ENCODE data around the gene SPTLC2. TPM values are rescaled to one million over a fixed set of nuclear protein-coding genes. Genes with fewer than 3 reads are reported as not detected.

SPTLC2 gene
- total RNA-seq, 5 donors from 2014 or later (not counting 1 experiment from before 2014, with no cell fraction given), result 20.8 to 33.7 (median 26.2) TPM

GRCh38 chr14:77505031-77505430, 111.4 kb downstream of the SPTLC2 start:
- no peak overlapping the region for H3K27ac Mint-ChIP-seq
- DNase-seq (no peak), ATAC-seq (replicated peaks in 1 of 4) (no peak)
- no peak overlapping the region for H3K27ac ChIP-seq (ENCODE audit: low read length)
- no peak overlapping the region for H3K4me3 Mint-ChIP-seq
- POLR2A ChIA-PET, result no interaction called here
- WGBS (ENCODE audit: insufficient coverage), result 100% methylated on average over 1 of the region's 4 CpGs
- H3K27me3 Mint-ChIP-seq, result peaks cover 3 to 5% of the 10 kb centered on the region in 2 donors
- CTCF ChIA-PET, result no interaction called here
- H3K36me3 Mint-ChIP-seq, result peaks cover 37% of the 10 kb centered on the region
- H3K4me3 ChIP-seq (ENCODE audit: control insufficient read depth in 1 of 2, extremely low read depth in 1 of 2, low read length in 1 of 2), result no peak overlapping the region
- H3K27me3 ChIP-seq (replicated peaks in 1 of 2; ENCODE audit: control insufficient read depth in 2 of 2, extremely low read depth in 1 of 2, insufficient read depth in 2 of 2, low read length in 1 of 2), result peaks cover 0 to 5% of the 10 kb centered on the region in 2 experiments
- peaks cover 0 to 16% of the 10 kb centered on the region in 2 donors for H3K36me3 ChIP-seq (ENCODE audit: control insufficient read depth in 2 of 2, extremely low read depth in 1 of 2, insufficient read depth in 1 of 2, low read length in 1 of 2)
- H3K4me1 ChIP-seq (ENCODE audit: control insufficient read depth in 1 of 2, extremely low read depth in 1 of 2, insufficient read depth in 2 of 2, low read length in 2 of 2), result no peaks in the 10 kb centered on the region
- peaks cover 3 to 4% (median 4%) of the 10 kb centered on the region in 3 donors for H3K9me3 Mint-ChIP-seq
- no peaks in the 10 kb centered on the region for H3K9me3 ChIP-seq
- H3K4me1 Mint-ChIP-seq, result peaks cover 0 to 2% (median 0%) of the 10 kb centered on the region in 3 donors

- peaks cover 8 to 14% of the 10 kb centered on the region in 2 donors for H3K27me3 Mint-ChIP-seq
- peaks cover 22% of the 10 kb centered on the region for H3K36me3 Mint-ChIP-seq
- H3K4me1 ChIP-seq (ENCODE audit: control insufficient read depth in 1 of 2, extremely low read depth in 1 of 2, insufficient read depth in 2 of 2, low read length in 2 of 2), result peaks cover 0 to 5% of the 10 kb centered on the region in 2 experiments
- ATAC-seq (replicated peaks in 1 of 4) (no peak), DNase-seq (no peak)
- H3K27ac ChIP-seq (ENCODE audit: low read length), result no peak overlapping the region
- 83% methylated on average over 2 of the region's 5 CpGs for WGBS (ENCODE audit: insufficient coverage)
- no peak overlapping the region for H3K27ac Mint-ChIP-seq
- H3K9me3 ChIP-seq, result no peaks in the 10 kb centered on the region
- POLR2A ChIA-PET, result no interaction called here
- H3K4me1 Mint-ChIP-seq, result peaks cover 0 to 7% (median 2%) of the 10 kb centered on the region in 3 donors
- no peak overlapping the region for H3K4me3 ChIP-seq (ENCODE audit: control insufficient read depth in 1 of 2, extremely low read depth in 1 of 2, low read length in 1 of 2)
- H3K36me3 ChIP-seq (ENCODE audit: control insufficient read depth in 2 of 2, extremely low read depth in 1 of 2, insufficient read depth in 1 of 2, low read length in 1 of 2), result peaks cover 0 to 3% of the 10 kb centered on the region in 2 donors
- H3K27me3 ChIP-seq (replicated peaks in 1 of 2; ENCODE audit: control insufficient read depth in 2 of 2, extremely low read depth in 1 of 2, insufficient read depth in 2 of 2, low read length in 1 of 2), result peaks cover 4 to 19% of the 10 kb centered on the region in 2 experiments
- H3K9me3 Mint-ChIP-seq, result peaks cover 3 to 4% (median 4%) of the 10 kb centered on the region in 3 donors
- CTCF ChIA-PET, result no interaction called here
- no peak overlapping the region for H3K4me3 Mint-ChIP-seq
Measured at GRCh38 chr14:77503138-77503537, 113.3 kb downstream of the SPTLC2 start.

DNA sequence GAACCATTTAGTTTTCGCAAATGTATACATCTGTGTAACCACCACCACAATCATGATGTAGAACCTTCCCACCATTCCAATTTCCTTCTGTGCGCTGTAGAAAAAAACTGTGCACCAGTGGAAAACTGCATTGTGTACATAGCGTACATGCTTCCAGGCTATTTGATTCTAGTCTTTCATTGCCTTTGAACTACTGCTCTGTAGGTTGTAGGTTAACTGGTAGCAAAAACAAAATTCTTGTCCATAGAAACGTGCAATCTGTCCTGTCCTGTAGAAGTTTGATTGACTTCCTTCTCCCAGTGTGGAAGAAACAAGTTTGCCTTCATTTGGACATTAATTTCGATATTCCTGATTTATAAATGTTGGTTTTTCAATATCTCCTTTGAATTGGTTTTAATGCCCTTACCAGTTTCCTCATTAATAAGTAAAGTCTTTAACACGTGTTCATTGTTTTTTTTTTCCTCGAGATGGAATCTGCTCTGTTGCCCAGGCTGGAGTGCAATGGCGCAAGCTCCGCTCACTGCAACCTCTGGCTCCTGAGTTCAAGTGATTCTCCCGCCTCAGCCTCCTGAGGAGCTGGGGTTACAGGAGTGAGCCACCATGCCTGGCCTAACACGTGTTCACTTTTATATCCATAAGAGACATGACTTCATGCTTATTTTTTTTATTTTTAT, 114.2 kb downstream of the SPTLC2 start:
- no peaks in the 10 kb centered on the region for H3K9me3 ChIP-seq
- peaks cover 3 to 4% (median 4%) of the 10 kb centered on the region in 3 donors for H3K9me3 Mint-ChIP-seq
- H3K4me3 ChIP-seq (ENCODE audit: control insufficient read depth in 1 of 2, extremely low read depth in 1 of 2, low read length in 1 of 2), result no peak overlapping the region
- peaks cover 13% of the 10 kb centered on the region for H3K36me3 Mint-ChIP-seq
- ATAC-seq (replicated peaks in 1 of 4), result no peak
- no peak overlapping the region for H3K27ac Mint-ChIP-seq
- 95% methylated on average over 5 of the region's 11 CpGs for whole genome bisulfite sequencing (ENCODE audit: insufficient coverage)
- H3K4me1 Mint-ChIP-seq, result peaks cover 3 to 11% (median 6%) of the 10 kb centered on the region in 3 donors
- H3K4me1 ChIP-seq (ENCODE audit: control insufficient read depth in 1 of 2, extremely low read depth in 1 of 2, insufficient read depth in 2 of 2, low read length in 2 of 2), result peaks cover 3 to 10% of the 10 kb centered on the region in 2 experiments
- peaks cover 7 to 28% of the 10 kb centered on the region in 2 experiments for H3K27me3 ChIP-seq (replicated peaks in 1 of 2; ENCODE audit: control insufficient read depth in 2 of 2, extremely low read depth in 1 of 2, insufficient read depth in 2 of 2, low read length in 1 of 2)
- H3K27ac ChIP-seq (ENCODE audit: low read length), result no peak overlapping the region
- no peak overlapping the region for H3K4me3 Mint-ChIP-seq
- DNase-seq, result no peak
- POLR2A ChIA-PET, result no interaction called here
- CTCF ChIA-PET, result no interaction called here
- H3K27me3 Mint-ChIP-seq, result peaks cover 11 to 22% of the 10 kb centered on the region in 2 donors
- H3K36me3 ChIP-seq (ENCODE audit: control insufficient read depth in 2 of 2, extremely low read depth in 1 of 2, insufficient read depth in 1 of 2, low read length in 1 of 2), result no peaks in the 10 kb centered on the region

DNA sequence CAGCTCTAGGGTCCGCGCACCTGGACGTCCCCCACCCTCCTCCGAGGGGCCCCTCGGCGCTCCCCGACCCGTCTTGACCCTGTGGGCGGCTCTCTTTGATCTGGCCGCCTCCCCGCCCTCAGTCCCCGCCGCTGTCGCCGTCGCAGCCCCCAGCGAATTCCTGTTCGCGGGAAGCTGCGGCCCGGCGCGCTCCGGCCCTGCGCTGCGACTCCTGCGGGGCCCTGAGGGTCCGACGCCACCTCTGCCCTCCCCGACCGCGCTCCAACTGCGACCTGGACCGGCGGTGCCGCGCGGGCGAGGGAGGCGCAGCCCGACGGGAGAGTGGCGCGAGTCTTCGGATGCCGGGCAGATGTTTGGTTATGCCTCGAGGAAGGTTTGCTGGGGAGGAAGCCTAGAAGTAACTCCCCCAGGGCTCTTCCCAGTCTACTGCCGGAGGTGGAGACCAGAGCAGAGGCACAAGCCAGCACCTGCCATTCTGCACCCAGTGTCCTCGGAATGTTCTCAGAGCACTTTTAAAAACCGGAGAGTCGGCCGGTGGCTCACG, 117.4 kb downstream of the SPTLC2 start:
- Mint-ChIP-seq H3K27me3 (peaks cover 20 to 38% of the 10 kb centered on the region in 2 donors), H3K36me3 (peaks cover 3% of the 10 kb centered on the region), H3K27ac (no peak overlapping the region), H3K9me3 (peaks cover 3 to 4% (median 4%) of the 10 kb centered on the region in 3 donors), H3K4me3 (peak overlapping the region; percentile 8 to 65 (median 53)), H3K4me1 (peaks cover 6 to 11% (median 7%) of the 10 kb centered on the region in 3 donors)
- no peak overlapping the region for H3K27ac ChIP-seq (ENCODE audit: low read length)
- peaks cover 3 to 10% of the 10 kb centered on the region in 2 experiments for H3K4me1 ChIP-seq (ENCODE audit: control insufficient read depth in 1 of 2, extremely low read depth in 1 of 2, insufficient read depth in 2 of 2, low read length in 2 of 2)
- ATAC-seq (replicated peaks in 1 of 4), result peak; percentile 10 to 28 (median 19)
- WGBS (ENCODE audit: insufficient coverage), result 5% methylated on average over 53 of the region's 53 CpGs
- peak overlapping the region in 1 of 2 donors; percentile 39 for H3K4me3 ChIP-seq (ENCODE audit: control insufficient read depth in 1 of 2, extremely low read depth in 1 of 2, low read length in 1 of 2)
- no peak for DNase-seq
- no peaks in the 10 kb centered on the region for H3K36me3 ChIP-seq (ENCODE audit: control insufficient read depth in 2 of 2, extremely low read depth in 1 of 2, insufficient read depth in 1 of 2, low read length in 1 of 2)
- no peaks in the 10 kb centered on the region for H3K9me3 ChIP-seq
- CTCF ChIA-PET, result no interaction called here
- H3K27me3 ChIP-seq (replicated peaks in 1 of 2; ENCODE audit: control insufficient read depth in 2 of 2, extremely low read depth in 1 of 2, insufficient read depth in 2 of 2, low read length in 1 of 2), result peaks cover 7 to 41% of the 10 kb centered on the region in 2 experiments
- POLR2A ChIA-PET, result interaction anchor here in 1 of 2 donors (0.7 kb wide), 1 partner anchor 537 kb away, joined by 8 read pairs; no protein-coding TSS in a partner anchor

- Mint-ChIP-seq H3K27ac (no peak within 1 kb of the TSS), H3K4me3 (peak within 1 kb of the TSS; percentile 62 to 75 (median 68)), H3K4me1 (peaks cover 6 to 11% (median 7%) of the 10 kb centered on the region in 3 donors), H3K36me3 (peaks cover 3% of the 10 kb centered on the region), H3K9me3 (peaks cover 3 to 4% (median 4%) of the 10 kb centered on the region in 3 donors), H3K27me3 (peaks cover 20 to 38% of the 10 kb centered on the region in 2 donors)
- CTCF ChIA-PET, result no interaction called here
- Histone ChIP-seq H3K9me3 (no peaks in the 10 kb centered on the region), H3K4me1 (ENCODE audit: control insufficient read depth in 1 of 2, extremely low read depth in 1 of 2, insufficient read depth in 2 of 2, low read length in 2 of 2) (peaks cover 3 to 10% of the 10 kb centered on the region in 2 experiments), H3K27ac (ENCODE audit: low read length) (no peak within 1 kb of the TSS), H3K27me3 (replicated peaks in 1 of 2; ENCODE audit: control insufficient read depth in 2 of 2, extremely low read depth in 1 of 2, insufficient read depth in 2 of 2, low read length in 1 of 2) (peaks cover 7 to 41% of the 10 kb centered on the region in 2 experiments), H3K36me3 (ENCODE audit: control insufficient read depth in 2 of 2, extremely low read depth in 1 of 2, insufficient read depth in 1 of 2, low read length in 1 of 2) (no peaks in the 10 kb centered on the region), H3K4me3 (ENCODE audit: control insufficient read depth in 1 of 2, extremely low read depth in 1 of 2, low read length in 1 of 2) (peak within 1 kb of the TSS; percentile 23 to 66)
- DNase-seq, result peak in 30 of 35 experiments; percentile 6 to 49 (median 24)
- POLR2A ChIA-PET, result no interaction called here
- WGBS (ENCODE audit: insufficient coverage), result 3% methylated on average over 94 of the region's 104 CpGs
- ATAC-seq (replicated peaks in 1 of 4), result peak; percentile 85 to 90 (median 85)
Measured at GRCh38 chr14:77498120-77498979, 118.1 kb downstream of the SPTLC2 start, which contains the start of gene ISM2. ISM2 (minus strand) TSS chr14:77498816; CDS start chr14:77498793, 23 bp downstream.

DNA sequence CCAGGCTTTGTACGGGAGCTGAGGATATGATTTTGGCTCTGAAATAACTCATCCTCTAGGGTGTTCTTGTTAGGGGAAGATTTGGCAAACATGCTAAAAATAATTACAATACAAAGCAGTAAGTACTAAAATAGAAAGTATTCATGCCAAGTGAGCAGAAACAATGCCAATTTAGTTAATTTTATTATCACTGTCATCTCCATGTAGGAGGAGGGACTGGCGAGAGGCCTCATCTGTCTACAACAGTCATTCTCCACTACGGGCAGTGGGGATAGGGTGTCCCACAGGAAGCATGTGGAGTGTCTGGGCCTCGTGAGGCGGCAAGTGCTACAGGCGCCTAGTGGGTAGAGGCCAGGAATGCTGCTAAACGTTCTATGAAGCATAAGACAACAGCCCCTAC, 121.1 kb downstream of the SPTLC2 start:
- Mint-ChIP-seq H3K9me3 (no peaks in the 10 kb centered on the region), H3K36me3 (no peaks in the 10 kb centered on the region), H3K4me1 (peaks cover 6 to 10% (median 7%) of the 10 kb centered on the region in 3 donors), H3K27ac (peak overlapping the region in 1 of 2 donors; percentile 4), H3K4me3 (no peak overlapping the region), H3K27me3 (peaks cover 18 to 35% of the 10 kb centered on the region in 2 donors)
- no peak overlapping the region for H3K27ac ChIP-seq (ENCODE audit: low read length)
- peaks cover 3 to 10% of the 10 kb centered on the region in 2 experiments for H3K4me1 ChIP-seq (ENCODE audit: control insufficient read depth in 1 of 2, extremely low read depth in 1 of 2, insufficient read depth in 2 of 2, low read length in 2 of 2)
- ChIA-PET POLR2A (no interaction called here), CTCF (no interaction called here)
- peaks cover 7 to 38% of the 10 kb centered on the region in 2 experiments for H3K27me3 ChIP-seq (replicated peaks in 1 of 2; ENCODE audit: control insufficient read depth in 2 of 2, extremely low read depth in 1 of 2, insufficient read depth in 2 of 2, low read length in 1 of 2)
- no peaks in the 10 kb centered on the region for H3K36me3 ChIP-seq (ENCODE audit: control insufficient read depth in 2 of 2, extremely low read depth in 1 of 2, insufficient read depth in 1 of 2, low read length in 1 of 2)
- DNase-seq (no peak), ATAC-seq (replicated peaks in 1 of 4) (no peak)
- no peaks in the 10 kb centered on the region for H3K9me3 ChIP-seq
- H3K4me3 ChIP-seq (ENCODE audit: control insufficient read depth in 1 of 2, extremely low read depth in 1 of 2, low read length in 1 of 2), result no peak overlapping the region
- WGBS (ENCODE audit: insufficient coverage), result no CpG with 5 or more reads among the region's 7 CpGs
